HCT116 (cell line): ENCODE results near the gene TAS2R10. TPM values are rescaled to one million over a fixed set of nuclear protein-coding genes. Genes with fewer than 3 reads are reported as not detected.

Experiments used
- ATAC-seq: fragments of 200-7000 bp; cut with Tn5 transposase; 2 replicates; pipeline ENCODE4 v1.9.1; 2020; ENCODE audit warnings: mild to moderate bottlenecking, moderate library complexity
- BruUV-seq: library from RNA; stranded (reverse); fragments of 400-500 nt; replicated peaks from 2 replicates; lab custom pipeline; 2021; lab: Mats Ljungman, UMichigan
- CTCF ChIA-PET: fragments of 300-600 bp; sonication (Branson Sonifier 250); formaldehyde crosslinking; loops from one replicate; lab custom pipeline; 2021; ENCODE audit warnings: antibody characterized with exemption; lab: Charles Lee
- POLR2A ChIA-PET: fragments of 300-600, 350-600 bp; sonication (Branson Sonifier 250); formaldehyde crosslinking; loops from one replicate; lab custom pipeline; 2021; ENCODE audit warnings: antibody characterized with exemption; lab: Charles Lee
- RAD21 ChIA-PET, 2 experiments: fragments of 300-600 bp; sonication (Branson Sonifier 250); formaldehyde crosslinking; loops; one replicate each; lab custom pipeline; 2023; ENCODE audit warnings: low total read pairs in 2 of 2; ENCODE audit not compliant: uncharacterized antibody in 2 of 2, unreplicated experiment in 2 of 2, low non-redundant PET in 1 of 2; lab: Charles Lee
- DNase-seq: peaks from one replicate; pipeline ENCODE4 v3.0.0-alpha.2; 2010; ENCODE audit warnings: low read depth, low spot score
- H2AFZ ChIP-seq: fragments of 200-600 bp; shearing (Covaris generic), sonication (generic); 2 replicates; pipeline ENCODE4 v1.6.1; 2017; ENCODE audit warnings: low read depth, mixed run types, mixed read lengths, antibody characterized with exemption, low read length; ENCODE audit not compliant: poor library complexity, severe bottlenecking
- H3K27ac ChIP-seq: 2 replicates; pipeline ENCODE4 v1.5.1; 2012; ENCODE audit warnings: low read depth, low read length
- H3K27me3 ChIP-seq: fragments of 200-600 bp; sonication (generic); 2 replicates; pipeline ENCODE4 v1.6.1; 2016; ENCODE audit warnings: mixed run types, low read length, mixed read lengths; ENCODE audit not compliant: insufficient read depth
- H3K36me3 ChIP-seq, 2 experiments: fragments of 200-500 bp in 1 of 2; fragments of 200-600 bp in 1 of 2; sonication (Bioruptor generic) in 1 of 2; sonication (generic) in 1 of 2; 2 replicates each; pipeline versions ENCODE4 v1.5.1 to v1.6.1; 2014 to 2016; ENCODE audit warnings: low read length in 2 of 2, inconsistent platforms in 1 of 2, mixed read lengths in 1 of 2, mixed run types in 1 of 2; ENCODE audit not compliant: insufficient read depth in 2 of 2, control insufficient read depth in 1 of 2
- H3K4me1 ChIP-seq, 2 experiments: fragments of 200-600 bp in 1 of 2; sonication (generic) in 1 of 2; 2 replicates each; pipeline versions ENCODE4 v1.5.1 to v1.6.1; 2012 to 2017; ENCODE audit warnings: low read length in 2 of 2, inconsistent platforms in 1 of 2, mild to moderate bottlenecking in 1 of 2, mixed read lengths in 1 of 2, mixed run types in 1 of 2, moderate library complexity in 1 of 2; ENCODE audit not compliant: insufficient read depth in 2 of 2, control insufficient read depth in 1 of 2
- H3K4me2 ChIP-seq: fragments of 200-600 bp; sonication (generic); 2 replicates; pipeline ENCODE4 v1.6.1; 2017; ENCODE audit warnings: mixed run types, low read length, mixed read lengths
- H3K4me3 ChIP-seq, 2 experiments: fragments of 200-600 bp in 1 of 2; sonication (generic) in 1 of 2; replicated peaks in 1 of 2; 2 replicates each; pipeline ENCODE4 v1.5.1; 2011 to 2016; ENCODE audit warnings: low read length in 2 of 2, control low read depth in 1 of 2, low read depth in 1 of 2, mild to moderate bottlenecking in 1 of 2, mixed read lengths in 1 of 2, mixed run types in 1 of 2
- H3K79me2 ChIP-seq: fragments of 200-600 bp; sonication (generic); 2 replicates; pipeline ENCODE4 v1.6.1; 2017; ENCODE audit warnings: mild to moderate bottlenecking, mixed run types, low read length, moderate library complexity, mixed read lengths; ENCODE audit not compliant: insufficient read depth
- H3K9ac ChIP-seq: fragments of 200-600 bp; sonication (generic); 2 replicates; pipeline ENCODE4 v1.6.1; 2016; ENCODE audit warnings: low read length, mixed read lengths
- H3K9me2 ChIP-seq: fragments of 200-600 bp; sonication (generic), shearing (Covaris generic); 2 replicates; pipeline ENCODE4 v1.6.1; 2017; ENCODE audit warnings: mixed run types, mild to moderate bottlenecking, moderate library complexity; ENCODE audit not compliant: insufficient read depth
- H3K9me3 ChIP-seq, 2 experiments: fragments of 200-500 bp in 1 of 2; fragments of 200-600 bp in 1 of 2; sonication (Bioruptor generic) in 1 of 2; sonication (generic) in 1 of 2; 2 replicates each; pipeline ENCODE4 v1.6.1; 2014 to 2017; ENCODE audit warnings: low read length in 2 of 2, mixed read lengths in 2 of 2, inconsistent platforms in 1 of 2, low read depth in 1 of 2, mild to moderate bottlenecking in 1 of 2, mixed run types in 1 of 2, moderate library complexity in 1 of 2; ENCODE audit not compliant: control insufficient read depth in 1 of 2, insufficient read depth in 1 of 2
- H4K20me1 ChIP-seq: fragments of 200-600 bp; sonication (generic), shearing (Covaris generic); 2 replicates; pipeline ENCODE4 v1.6.1; 2017; ENCODE audit warnings: mixed run types, mild to moderate bottlenecking, moderate library complexity; ENCODE audit not compliant: insufficient read depth
- CEBPB ChIP-seq: IDR thresholded peaks from 2 replicates; pipeline ENCODE4 v1.6.1; 2012; ENCODE audit warnings: low read depth
- EGR1 ChIP-seq: IDR thresholded peaks from 2 replicates; pipeline ENCODE4 v1.6.1; 2012; ENCODE audit warnings: low read depth
- EZH2 ChIP-seq: fragments of 200-600 bp; sonication (generic); IDR thresholded peaks from 2 replicates; pipeline ENCODE4 v1.6.1; 2017; ENCODE audit warnings: antibody characterized with exemption, mixed run types
- EZH2phosphoT487 ChIP-seq: fragments of 200-600 bp; IDR thresholded peaks from 2 replicates; pipeline ENCODE4 v1.6.1; 2018; ENCODE audit warnings: antibody characterized with exemption, borderline replicate concordance
- FOSL1 ChIP-seq: IDR thresholded peaks from 2 replicates; pipeline ENCODE4 v1.6.1; 2012; ENCODE audit warnings: low read depth
- MAX ChIP-seq: IDR thresholded peaks from 2 replicates; pipeline ENCODE4 v1.6.1; 2012
- POLR2A ChIP-seq: IDR thresholded peaks from 2 replicates; pipeline ENCODE4 v1.7.0; 2011; ENCODE audit warnings: borderline replicate concordance; ENCODE audit not compliant: insufficient read depth, insufficient read length; ENCODE audit errors: extremely low read depth
- POLR2AphosphoS5 ChIP-seq: IDR thresholded peaks from 2 replicates; pipeline ENCODE4 v1.6.1; 2011; ENCODE audit warnings: mild to moderate bottlenecking, low read depth, low read length, moderate library complexity
- SIN3A ChIP-seq: IDR thresholded peaks from 2 replicates; pipeline ENCODE4 v1.6.1; 2012; ENCODE audit warnings: low read depth
- SP1 ChIP-seq: IDR thresholded peaks from 2 replicates; pipeline ENCODE4 v1.6.1; 2012; ENCODE audit warnings: low read depth
- ZBTB33 ChIP-seq: IDR thresholded peaks from 2 replicates; pipeline ENCODE4 v1.6.1; 2011; ENCODE audit warnings: mild to moderate bottlenecking, low read length, moderate library complexity; ENCODE audit not compliant: insufficient replicate concordance; ENCODE audit errors: extremely low read depth
- ZFX ChIP-seq: fragments of 450-650 bp; IDR thresholded peaks from 2 replicates; pipeline ENCODE4 v1.6.1; 2017
- intact Hi-C: fragments of 100-400 bp; cut with micrococcal nuclease; formaldehyde crosslinking; loops from 2 replicates; pipeline ENCODE4 v1.10.0; 2022
- total RNA-seq: library from RNA; stranded (reverse); gene quantifications from one replicate; pipeline ENCODE4 v1.2.1, GENCODE V29; 2021; ENCODE audit not compliant: unreplicated experiment

The TAS2R10 gene
- total RNA-seq, 1 experiment from 2014 or later, result 0.81 TPM

GRCh38 chr12:10849425-10849878 lies 23.3 kb upstream of the TAS2R10 start, which contains the start of gene PRR4:
TSS of gene PRR4 (minus strand) at chr12:10849475. CDS start at chr12:10849437, 38 bp downstream.
- CTCF ChIA-PET, result no interaction called here
- RAD21 ChIA-PET, result no interaction called here
- Histone ChIP-seq H4K20me1 (no peaks in the 10 kb centered on the region), H3K27me3 (no peaks in the 10 kb centered on the region), H3K9me3 (no peaks in the 10 kb centered on the region), H3K4me1 (peaks cover 0 to 9% of the 10 kb centered on the region in 2 experiments; a peak in 1 of 4 replicates), H3K79me2 (no peaks in the 10 kb centered on the region), H3K4me3 (no peak within 1 kb of the TSS), H3K36me3 (no peaks in the 10 kb centered on the region), H3K4me2 (no peak within 1 kb of the TSS), H3K9ac (no peak within 1 kb of the TSS), H3K27ac (no peak within 1 kb of the TSS), H2AFZ (no peak within 1 kb of the TSS)
- intact Hi-C loops, result no loop called here
- DNase-seq (no peak), ATAC-seq (no peak)
- POLR2A ChIA-PET, result no interaction called here
- no TSS peak for BruUV-seq
- TF ChIP-seq POLR2A (no peak), SP1 (no peak), EGR1 (no peak), EZH2 (no peak), SIN3A (no peak), MAX (no peak), EZH2phosphoT487 (no peak), ZFX (no peak)
- TF ChIP-seq, all 23 proteins: peak for 0
- no peaks in the 10 kb centered on the region for H3K9me2 ChIP-seq

- no peak overlapping the region for H2AFZ ChIP-seq
- no peak overlapping the region for H3K4me3 ChIP-seq
- no peaks in the 10 kb centered on the region for H3K27me3 ChIP-seq
- H3K4me2 ChIP-seq, result no peak overlapping the region
- ChIA-PET CTCF (no interaction called here), RAD21 (no interaction called here), POLR2A (no interaction called here)
- no peaks in the 10 kb centered on the region for H3K9me2 ChIP-seq
- H3K9ac ChIP-seq, result no peak overlapping the region
- H4K20me1 ChIP-seq, result no peaks in the 10 kb centered on the region
- no peaks in the 10 kb centered on the region for H3K9me3 ChIP-seq
- DNase-seq (no peak), ATAC-seq (no peak)
- no peaks in the 10 kb centered on the region for H3K79me2 ChIP-seq
- no peaks in the 10 kb centered on the region for H3K36me3 ChIP-seq
- H3K4me1 ChIP-seq, result peaks cover 0 to 9% of the 10 kb centered on the region in 2 experiments; a peak in 1 of 4 replicates
- intact Hi-C loops, result no loop called here
- BruUV-seq, result no TSS peak
- H3K27ac ChIP-seq, result no peak overlapping the region
- TF ChIP-seq FOSL1 (no peak), ZBTB33 (no peak), SIN3A (no peak), POLR2A (no peak), CEBPB (no peak), POLR2AphosphoS5 (no peak)
Measured at GRCh38 chr12:10847744-10848143, 21.6 kb upstream of the TAS2R10 start.
